Fibroblast of pulmonary artery (primary cell): ENCODE measurements around the gene NAA11.

Experiments used
- DNase-seq: peaks from one replicate; pipeline ENCODE4 v3.0.0-alpha.2; 2010; ENCODE audit warnings: low read depth
- H3K4me3 ChIP-seq: replicated peaks from 2 replicates; pipeline ENCODE4 v1.5.1; 2011; ENCODE audit warnings: low read depth, mild to moderate bottlenecking, control low read depth, low read length, moderate library complexity
- TF ChIP-seq, protein P1 (sequence below): IDR thresholded peaks from 2 replicates; pipeline ENCODE4 v1.5.1; 2011; ENCODE audit warnings: mild to moderate bottlenecking, control low read depth, low read length, inconsistent platforms; ENCODE audit errors: missing control alignments

The NAA11 gene

DNA sequence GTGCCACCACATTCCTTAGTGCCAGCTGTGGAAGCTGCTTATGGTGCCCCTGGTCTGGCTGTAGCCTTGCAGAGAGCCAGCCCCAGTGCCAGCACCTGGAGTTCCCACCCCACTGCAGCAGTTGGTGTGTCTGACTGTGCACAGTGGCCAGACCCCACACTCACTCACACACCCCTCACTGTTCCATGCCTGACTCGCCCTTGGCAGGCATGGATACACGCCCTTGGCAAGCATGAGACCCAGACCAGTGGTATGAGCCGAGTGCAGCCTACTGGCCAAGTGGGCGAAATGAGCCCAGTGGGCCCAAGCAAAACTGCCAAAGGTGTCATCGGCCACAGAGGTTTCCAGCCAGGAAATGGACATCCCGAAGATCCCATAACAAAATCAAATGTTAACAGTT lies 27.4 kb downstream of the NAA11 start:
- TF ChIP-seq, protein P1, sequence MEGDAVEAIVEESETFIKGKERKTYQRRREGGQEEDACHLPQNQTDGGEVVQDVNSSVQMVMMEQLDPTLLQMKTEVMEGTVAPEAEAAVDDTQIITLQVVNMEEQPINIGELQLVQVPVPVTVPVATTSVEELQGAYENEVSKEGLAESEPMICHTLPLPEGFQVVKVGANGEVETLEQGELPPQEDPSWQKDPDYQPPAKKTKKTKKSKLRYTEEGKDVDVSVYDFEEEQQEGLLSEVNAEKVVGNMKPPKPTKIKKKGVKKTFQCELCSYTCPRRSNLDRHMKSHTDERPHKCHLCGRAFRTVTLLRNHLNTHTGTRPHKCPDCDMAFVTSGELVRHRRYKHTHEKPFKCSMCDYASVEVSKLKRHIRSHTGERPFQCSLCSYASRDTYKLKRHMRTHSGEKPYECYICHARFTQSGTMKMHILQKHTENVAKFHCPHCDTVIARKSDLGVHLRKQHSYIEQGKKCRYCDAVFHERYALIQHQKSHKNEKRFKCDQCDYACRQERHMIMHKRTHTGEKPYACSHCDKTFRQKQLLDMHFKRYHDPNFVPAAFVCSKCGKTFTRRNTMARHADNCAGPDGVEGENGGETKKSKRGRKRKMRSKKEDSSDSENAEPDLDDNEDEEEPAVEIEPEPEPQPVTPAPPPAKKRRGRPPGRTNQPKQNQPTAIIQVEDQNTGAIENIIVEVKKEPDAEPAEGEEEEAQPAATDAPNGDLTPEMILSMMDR, result no peak
- H3K4me3 ChIP-seq, result no peak overlapping the region
- no peak for DNase-seq

DNA sequence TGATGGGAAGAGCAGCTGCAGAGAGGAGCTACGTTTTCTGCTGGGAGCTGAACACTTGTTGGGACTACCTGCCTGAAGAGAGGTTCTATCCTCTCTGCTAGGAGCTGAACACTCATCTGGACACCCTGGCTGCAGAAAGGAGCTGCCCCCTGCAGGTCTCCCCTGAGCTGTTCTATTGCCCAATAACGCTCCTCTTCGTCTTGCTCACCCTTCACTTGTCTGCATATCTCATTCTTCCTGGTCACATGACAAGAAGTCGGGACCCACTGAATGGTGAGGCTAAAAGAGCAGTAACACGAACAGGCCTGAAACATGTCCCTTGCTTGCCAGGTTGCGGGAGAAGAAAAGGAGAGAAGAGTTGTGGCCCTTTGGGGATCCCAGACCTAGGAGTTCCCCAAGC lies 27.8 kb downstream of the NAA11 start:
- no peak overlapping the region for H3K4me3 ChIP-seq
- DNase-seq, result no peak
- TF ChIP-seq, protein P1, result no peak

DNA sequence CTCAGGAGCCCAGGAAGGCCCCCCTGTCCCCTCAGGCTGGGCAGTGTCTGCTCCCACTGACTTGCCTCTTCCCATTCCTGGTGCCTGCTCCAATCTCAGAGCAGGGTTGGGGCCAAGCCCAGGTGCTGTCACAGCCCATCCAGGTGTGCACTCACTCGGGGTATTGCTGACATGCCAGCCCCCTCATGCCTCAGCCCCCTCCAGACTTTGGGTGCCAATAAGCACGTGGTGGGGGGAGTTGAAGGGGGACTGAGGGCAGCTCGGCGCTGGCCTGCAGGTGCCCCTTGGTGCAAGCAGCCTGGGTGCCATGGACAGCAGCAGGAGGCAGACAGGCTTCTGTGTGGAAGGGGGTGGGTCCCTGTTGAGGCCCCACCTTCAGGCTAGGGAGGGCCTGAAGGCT lies 28.4 kb downstream of the NAA11 start:
- DNase-seq, result no peak
- TF ChIP-seq, protein P1, result no peak
- H3K4me3 ChIP-seq, result no peak overlapping the region

DNA sequence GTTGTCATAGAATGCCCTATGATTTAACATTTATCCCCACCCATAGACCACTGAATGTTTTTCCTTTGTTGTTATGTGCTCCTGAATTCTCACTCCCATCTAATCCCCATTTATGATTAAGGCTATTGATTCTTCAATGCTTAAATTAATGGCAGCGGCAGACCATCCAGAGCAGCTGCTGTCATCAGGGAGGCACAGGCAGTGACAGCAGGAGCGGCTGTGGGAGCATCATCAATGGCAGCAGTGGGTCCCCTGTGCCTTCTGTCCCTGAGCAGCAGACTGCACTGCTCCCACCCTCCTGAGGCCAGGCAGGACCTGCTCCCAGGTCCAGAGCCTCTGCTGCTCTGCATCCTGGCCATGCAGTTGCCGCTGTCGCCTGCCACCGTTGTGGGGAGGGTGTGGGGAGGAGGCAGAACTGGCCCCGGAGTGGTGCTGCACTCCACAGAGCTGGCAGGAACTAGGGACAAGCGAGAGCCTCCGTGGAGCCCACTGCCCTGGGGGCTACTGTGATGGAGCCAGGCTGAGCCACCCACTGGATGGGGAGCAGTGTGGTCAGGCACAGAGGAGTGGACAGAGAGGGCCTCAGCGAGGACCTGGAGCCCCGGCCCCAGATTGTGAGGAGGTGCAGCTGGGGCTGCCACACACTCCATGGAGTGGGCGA lies 29.0 kb downstream of the NAA11 start:
- TF ChIP-seq, protein P1, result no peak
- no peak overlapping the region for H3K4me3 ChIP-seq
- no peak for DNase-seq

DNA sequence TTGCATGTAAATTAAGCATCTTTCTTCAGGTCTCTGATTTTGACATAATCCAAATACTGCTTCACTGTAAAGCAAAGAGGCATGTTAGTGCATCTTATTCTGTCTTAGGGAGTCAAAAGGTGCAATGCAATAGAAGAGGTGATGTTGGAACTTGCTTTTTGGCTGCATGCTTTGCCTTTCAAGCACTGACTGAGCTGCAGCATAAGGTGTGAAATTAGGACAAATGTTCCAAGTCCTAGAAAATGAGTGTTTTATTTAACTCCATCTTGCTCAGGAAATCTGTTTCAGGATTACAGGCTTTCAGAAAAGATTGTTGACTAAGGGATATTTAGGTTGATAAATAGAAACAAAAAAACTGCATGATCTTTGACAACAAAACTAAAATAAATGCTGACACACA lies 30.8 kb downstream of the NAA11 start:
- TF ChIP-seq, protein P1, result no peak
- H3K4me3 ChIP-seq, result no peak overlapping the region
- no peak for DNase-seq

DNA sequence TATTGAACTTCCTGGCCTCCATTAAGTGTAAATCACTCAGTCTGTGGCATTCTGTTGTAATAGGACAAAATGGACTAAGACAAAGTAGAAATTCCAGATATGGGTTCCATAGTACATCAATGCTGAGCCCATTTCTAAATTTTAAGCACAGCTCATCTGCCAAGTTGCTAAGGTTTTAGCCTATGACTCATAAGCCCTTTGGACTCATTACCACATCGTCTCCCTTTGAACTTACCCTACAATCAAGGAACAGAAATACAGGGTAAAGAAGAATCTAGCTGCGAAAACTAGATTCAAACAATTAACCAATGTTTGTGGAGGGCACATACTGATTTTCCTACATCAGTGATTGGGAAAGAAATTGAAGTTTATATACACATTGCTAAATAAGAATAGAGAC lies 31.8 kb downstream of the NAA11 start:
- DNase-seq, result no peak
- TF ChIP-seq, protein P1, result no peak
- no peak overlapping the region for H3K4me3 ChIP-seq

DNA sequence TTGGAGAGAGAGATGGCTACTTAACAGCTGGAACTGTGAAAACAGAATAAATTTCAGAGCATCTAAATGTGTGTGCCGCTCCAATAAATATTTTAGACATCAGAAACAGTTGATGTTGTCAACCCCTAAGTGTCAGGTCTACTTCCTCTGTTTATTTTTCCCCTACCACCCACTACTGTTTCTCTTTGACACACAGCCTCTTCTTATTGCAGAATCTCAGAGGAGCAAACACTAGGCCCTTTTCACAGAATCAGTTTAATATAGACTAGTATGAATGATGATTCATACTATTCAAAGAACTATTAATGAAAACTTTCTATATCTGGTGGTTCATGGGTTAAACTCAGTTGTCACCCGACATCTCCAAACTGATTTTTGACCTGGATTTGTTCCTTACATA lies 33.9 kb downstream of the NAA11 start:
- TF ChIP-seq, protein P1, result no peak
- no peak overlapping the region for H3K4me3 ChIP-seq
- DNase-seq, result no peak
